ENCODE data around the gene CAMTA1.

GRCh38 chr1:7456722-7457082 lies 671.4 kb downstream of the CAMTA1 start:
- TF ChIP-seq CTCF (IDR thresholded peaks at IDR 0.05 in 2 of 3, conservative IDR thresholded peaks at IDR 0.05 in 1 of 3; ENCODE audit: insufficient read depth in 2 of 3, low read depth in 1 of 3, low read length in 3 of 3) (no peak), CBX2 (IDR thresholded peaks at IDR 0.05; ENCODE audit: insufficient read depth, low read length, poor library complexity, severe bottlenecking) (no peak), SIN3A (IDR thresholded peaks at IDR 0.05; ENCODE audit: borderline replicate concordance in 2 of 2, control insufficient read depth in 1 of 2, low read depth in 2 of 2, low read length in 2 of 2) (no peak), PKNOX1 (IDR thresholded peaks at IDR 0.05) (no peak)
